Panc1 (cell line): ENCODE data around the gene GRIN2A.

Experiments
- CTCF ChIP-seq: fragments of 450-650 bp; IDR thresholded peaks from 2 replicates; pipeline ENCODE4 v1.5.1; 2017; ENCODE audit warnings: mild to moderate bottlenecking
- POLR2AphosphoS5 ChIP-seq: IDR thresholded peaks from 2 replicates; pipeline ENCODE4 v1.6.1; 2012; ENCODE audit warnings: mild to moderate bottlenecking, low read depth, low read length, moderate library complexity
- SIN3A ChIP-seq: IDR thresholded peaks from 2 replicates; pipeline ENCODE4 v1.6.1; 2012; ENCODE audit warnings: low read depth, mild to moderate bottlenecking, low read length, moderate library complexity, borderline replicate concordance; ENCODE audit not compliant: insufficient read depth
- TCF7L2 ChIP-seq: IDR thresholded peaks from 2 replicates; pipeline ENCODE4 v1.6.1; 2011; ENCODE audit warnings: mild to moderate bottlenecking, low read depth, low read length, inconsistent platforms

DNA sequence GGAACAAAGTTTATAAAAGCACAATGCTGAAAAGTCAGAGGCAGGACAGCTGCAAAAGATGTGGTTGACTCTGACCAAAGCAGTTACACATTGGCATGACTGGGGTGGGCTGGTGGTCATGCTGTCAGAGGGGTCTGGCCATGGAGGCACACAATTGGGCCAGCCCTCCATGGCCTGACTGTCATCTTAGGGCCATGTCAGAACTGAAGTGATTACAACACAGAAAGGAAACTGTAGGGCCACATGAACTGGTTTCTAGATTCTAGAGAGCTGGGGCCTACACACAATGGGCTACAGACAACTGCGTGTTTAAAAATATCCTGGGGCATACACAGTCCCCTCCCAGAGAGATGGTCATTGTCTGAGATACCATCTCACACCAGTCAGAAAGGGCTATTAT is 380.6 kb downstream of the GRIN2A start:
- TF ChIP-seq CTCF (no peak), SIN3A (no peak), TCF7L2 (no peak), POLR2AphosphoS5 (no peak)
